Measurements from ENCODE around the gene MTX3.

Gene MTX3

GRCh38 chr5:79982136-79982535 lies 8.9 kb downstream of the MTX3 start:
- DNase-seq, result no peak

- DNase-seq, result no peak
These were observed 14.1 kb downstream of the MTX3 start for GRCh38 chr5:79976759-79977515.

GRCh38 chr5:79975422-79975821 lies 15.6 kb downstream of the MTX3 start:
- no peak for DNase-seq

GRCh38 chr5:79974886-79975285 lies 16.2 kb downstream of the MTX3 start:
- DNase-seq, result no peak

GRCh38 chr5:79973996-79974395 lies 17.1 kb downstream of the MTX3 start:
- no peak for DNase-seq

GRCh38 chr5:79973511-79973910 lies 17.6 kb downstream of the MTX3 start:
- DNase-seq, result no peak

- DNase-seq, result no peak
These were observed 19.9 kb downstream of the MTX3 start for GRCh38 chr5:79971156-79971555.

GRCh38 chr5:79966448-79966847 lies 24.6 kb downstream of the MTX3 start:
- no peak for DNase-seq

GRCh38 chr5:79964136-79964535 lies 26.9 kb downstream of the MTX3 start:
- no peak for DNase-seq

GRCh38 chr5:79963261-79964061 lies 27.6 kb downstream of the MTX3 start:
- no peak for DNase-seq

- DNase-seq, result no peak
These were observed 28.4 kb downstream of the MTX3 start for GRCh38 chr5:79962575-79963222.

GRCh38 chr5:79961716-79962574 lies 29.1 kb downstream of the MTX3 start:
- no peak for DNase-seq

- no peak for DNase-seq
These were observed 31.7 kb downstream of the MTX3 start for GRCh38 chr5:79959407-79959806.

GRCh38 chr5:79955941-79956670 lies 35.0 kb downstream of the MTX3 start:
- DNase-seq, result no peak

GRCh38 chr5:79955356-79955895 lies 35.6 kb downstream of the MTX3 start:
- DNase-seq, result no peak

- no peak for DNase-seq
These were observed 36.4 kb downstream of the MTX3 start for GRCh38 chr5:79954620-79955019.

- no peak for DNase-seq
These were observed 43.5 kb downstream of the MTX3 start for GRCh38 chr5:79947567-79947966.

- no peak for DNase-seq
These were observed 52.6 kb downstream of the MTX3 start for GRCh38 chr5:79938468-79938867.

GRCh38 chr5:79936646-79937216 lies 54.3 kb downstream of the MTX3 start:
- DNase-seq, result no peak

GRCh38 chr5:79936002-79936645 lies 54.9 kb downstream of the MTX3 start:
- no peak for DNase-seq

GRCh38 chr5:79934681-79935080 lies 56.4 kb downstream of the MTX3 start:
- no peak for DNase-seq

All from SHP77 treated with DMSO at 0.1 percent for 48 hours (cell line).